IMR-90 (cell line): ENCODE results near the gene GOLGA1. TPM values are rescaled to one million over a fixed set of nuclear protein-coding genes. Genes with fewer than 3 reads are reported as not detected.

Experiments
- ATAC-seq: fragments of 200-7000 bp; cut with Tn5 transposase; 2 replicates; pipeline ENCODE4 v1.9.1; 2020; ENCODE audit warnings: low read depth, mild to moderate bottlenecking, moderate library complexity
- BruUV-seq: library from RNA; stranded (reverse); fragments of 400-500 nt; replicated peaks from 2 replicates; lab custom pipeline; 2021; lab: Mats Ljungman, UMichigan
- CTCF ChIA-PET: fragments of 300-600 bp; formaldehyde crosslinking; extraction: SDS; loops from one replicate; lab custom pipeline; 2021; ENCODE audit warnings: antibody characterized with exemption; lab: Yijun Ruan, JAX
- POLR2A ChIA-PET: fragments of 300-600 bp; sonication (Branson Sonifier 250); formaldehyde crosslinking; loops from one replicate; lab custom pipeline; 2022; ENCODE audit warnings: antibody characterized with exemption; ENCODE audit not compliant: unreplicated experiment; lab: Charles Lee
- DNase-seq: peaks from one replicate; pipeline ENCODE4 v3.0.0; 2013
- H2AFZ ChIP-seq: replicated peaks from 2 replicates; pipeline ENCODE3; 2013; ENCODE audit warnings: low read length, mild to moderate bottlenecking; ENCODE audit not compliant: poor library complexity
- H2AK5ac ChIP-seq: 2 replicates; pipeline ENCODE4 v1.6.1; 2013; ENCODE audit warnings: low read depth, low read length, inconsistent platforms
- H2AK9ac ChIP-seq: replicated peaks from 2 replicates; pipeline ENCODE3; 2013; ENCODE audit warnings: mild to moderate bottlenecking, low read depth, low read length, moderate library complexity; ENCODE audit not compliant: poor library complexity
- H2BK120ac ChIP-seq: 2 replicates; pipeline ENCODE4 v1.6.1; 2013; ENCODE audit warnings: low read depth, low read length, inconsistent platforms
- H2BK15ac ChIP-seq: 3 replicates; pipeline ENCODE4 v1.6.1; 2013; ENCODE audit warnings: low read depth, low read length, inconsistent platforms
- H2BK20ac ChIP-seq: 2 replicates; pipeline ENCODE4 v1.6.1; 2013; ENCODE audit warnings: low read depth, mild to moderate bottlenecking, inconsistent platforms, low read length, moderate library complexity
- H2BK5ac ChIP-seq: 2 replicates; pipeline ENCODE4 v1.6.1; 2013; ENCODE audit warnings: mild to moderate bottlenecking, low read depth, low read length, inconsistent platforms; ENCODE audit not compliant: poor library complexity, severe bottlenecking
- H3K14ac ChIP-seq: replicated peaks from 2 replicates; pipeline ENCODE4 v1.6.1; 2013; ENCODE audit warnings: low read depth, low read length, inconsistent platforms
- H3K18ac ChIP-seq: 2 replicates; pipeline ENCODE4 v1.6.1; 2013; ENCODE audit warnings: low read depth, low read length, control low read depth
- H3K23ac ChIP-seq: 2 replicates; pipeline ENCODE4 v1.6.1; 2013; ENCODE audit warnings: low read depth, low read length, inconsistent platforms
- H3K27ac ChIP-seq: 2 replicates; pipeline ENCODE4 v1.5.1; 2013; ENCODE audit warnings: mild to moderate bottlenecking, control low read depth, low read length; ENCODE audit not compliant: insufficient read depth
- H3K27me3 ChIP-seq: 2 replicates; pipeline ENCODE4 v1.6.1; 2013; ENCODE audit warnings: low read length; ENCODE audit not compliant: control insufficient read depth, insufficient read depth
- H3K36me3 ChIP-seq: 2 replicates; pipeline ENCODE4 v1.6.1; 2013; ENCODE audit warnings: low read length, mixed read lengths; ENCODE audit not compliant: control insufficient read depth, insufficient read depth
- H3K4ac ChIP-seq: 2 replicates; pipeline ENCODE4 v1.6.1; 2013; ENCODE audit warnings: low read depth, low read length, inconsistent platforms
- H3K4me1 ChIP-seq: 2 replicates; pipeline ENCODE4 v1.6.1; 2013; ENCODE audit warnings: low read length, mixed read lengths; ENCODE audit not compliant: control insufficient read depth, insufficient read depth
- H3K4me2 ChIP-seq: 2 replicates; pipeline ENCODE4 v1.6.1; 2013; ENCODE audit warnings: low read depth, mild to moderate bottlenecking, control low read depth, low read length, moderate library complexity
- H3K4me3 ChIP-seq: 2 replicates; pipeline ENCODE4 v1.5.1; 2013; ENCODE audit warnings: low read depth, mild to moderate bottlenecking, control low read depth, low read length, moderate library complexity; ENCODE audit not compliant: insufficient read depth
- H3K56ac ChIP-seq: 2 replicates; pipeline ENCODE4 v1.6.1; 2013; ENCODE audit warnings: low read length, inconsistent platforms; ENCODE audit not compliant: insufficient read depth; ENCODE audit errors: extremely low read depth
- H3K79me1 ChIP-seq, 2 experiments: 2 replicates each; pipeline ENCODE4 v1.6.1; 2013; ENCODE audit warnings: low read length in 2 of 2, inconsistent platforms in 1 of 2, low read depth in 1 of 2
- H3K9ac ChIP-seq: 2 replicates; pipeline ENCODE4 v1.6.1; 2013; ENCODE audit warnings: low read depth, low read length, control low read depth
- H3K9me1 ChIP-seq: 2 replicates; pipeline ENCODE4 v1.6.1; 2013; ENCODE audit warnings: low read length, inconsistent platforms; ENCODE audit not compliant: insufficient read depth
- H3K9me3 ChIP-seq: 2 replicates; pipeline ENCODE4 v1.6.1; 2013; ENCODE audit warnings: low read length; ENCODE audit not compliant: control insufficient read depth, insufficient read depth
- H4K20me1 ChIP-seq: 2 replicates; pipeline ENCODE4 v1.6.1; 2013; ENCODE audit warnings: low read length, inconsistent platforms; ENCODE audit not compliant: insufficient read depth
- H4K5ac ChIP-seq: 2 replicates; pipeline ENCODE4 v1.6.1; 2013; ENCODE audit warnings: mild to moderate bottlenecking, low read depth, low read length, control low read depth
- H4K8ac ChIP-seq, 2 experiments: 2 replicates each; pipeline ENCODE4 v1.6.1; 2013; ENCODE audit warnings: low read depth in 2 of 2, low read length in 2 of 2, control low read depth in 1 of 2, inconsistent platforms in 1 of 2
- H4K91ac ChIP-seq: 2 replicates; pipeline ENCODE4 v1.6.1; 2013; ENCODE audit warnings: low read depth, low read length, inconsistent platforms; ENCODE audit not compliant: insufficient read depth
- BHLHE40 ChIP-seq: fragments of 150-350 bp; IDR thresholded peaks from 2 replicates; pipeline ENCODE4 v1.6.1; 2016; ENCODE audit warnings: mild to moderate bottlenecking, low read depth, low read length
- CHD1 ChIP-seq: IDR thresholded peaks from 2 replicates; pipeline ENCODE4 v1.6.1; 2012; ENCODE audit warnings: low read depth, low read length, improper control_type of control experiment
- CTCF ChIP-seq: conservative IDR thresholded peaks from 2 replicates; pipeline ENCODE4 v1.5.1; 2012; ENCODE audit warnings: mild to moderate bottlenecking, low read depth, low read length, improper control_type of control experiment
- ELK1 ChIP-seq: fragments of 150-350 bp; IDR thresholded peaks from 2 replicates; pipeline ENCODE4 v1.6.1; 2016; ENCODE audit warnings: low read depth, mild to moderate bottlenecking, low read length, moderate library complexity, borderline replicate concordance
- FOS ChIP-seq: fragments of 150-350 bp; IDR thresholded peaks from 2 replicates; pipeline ENCODE4 v1.6.1; 2016; ENCODE audit warnings: low read depth, low read length
- MAFK ChIP-seq: IDR thresholded peaks from 2 replicates; pipeline ENCODE4 v1.6.1; 2012; ENCODE audit warnings: low read depth, low read length, improper control_type of control experiment
- MAZ ChIP-seq: IDR thresholded peaks from 2 replicates; pipeline ENCODE4 v1.6.1; 2012; ENCODE audit warnings: low read depth, mild to moderate bottlenecking, low read length, improper control_type of control experiment, moderate library complexity, borderline replicate concordance
- NFE2L2 ChIP-seq: fragments of 150-350 bp; IDR thresholded peaks from 2 replicates; pipeline ENCODE4 v1.6.1; 2016; ENCODE audit warnings: low read depth, mild to moderate bottlenecking, low read length
- POLR2A ChIP-seq: IDR thresholded peaks from 2 replicates; pipeline ENCODE4 v1.6.1; 2012; ENCODE audit warnings: mild to moderate bottlenecking, low read depth, low read length
- RAD21 ChIP-seq: IDR thresholded peaks from 2 replicates; pipeline ENCODE4 v1.6.1; 2012; ENCODE audit warnings: low read length, improper control_type of control experiment
- RCOR1 ChIP-seq: IDR thresholded peaks from 2 replicates; pipeline ENCODE4 v1.6.1; 2012; ENCODE audit warnings: mild to moderate bottlenecking, low read length, improper control_type of control experiment; ENCODE audit not compliant: insufficient replicate concordance
- WGBS, 2 experiments: methylation state at CpG; one replicate each; pipeline versions ENCODE4 v1.1.5 to v1.1.7; 2013; ENCODE audit warnings: missing lambda C conversion rate in 2 of 2; ENCODE audit not compliant: insufficient read length in 1 of 2; ENCODE audit errors: extremely low coverage in 2 of 2; 5-methylcytosine and 5-hydroxymethylcytosine counted together
- dilution Hi-C: fragments of 300-500 bp; cut with HindIII; formaldehyde crosslinking; loops from one replicate; pipeline ENCODE4 v1.14.3; 2018; ENCODE audit warnings: low sequenced_read_pairs; ENCODE audit not compliant: unreplicated experiment
- in situ Hi-C: fragments of 300-500 bp; cut with MboI; formaldehyde crosslinking; loops from 3 replicates; pipeline ENCODE4 v1.14.3; 2019; ENCODE audit warnings: low sequenced_read_pairs, inconsistent platforms, mixed read lengths
- intact Hi-C: fragments of 100-400 bp; cut with micrococcal nuclease; formaldehyde crosslinking; loops from 2 replicates; pipeline ENCODE4 v1.10.0; 2022
- polyA plus RNA-seq, 3 experiments: library from polyadenylated mRNA; depleted of rRNA; stranded (reverse); fragments of >200 nt; gene quantifications; 2 replicates each; pipeline ENCODE4 v1.2.3, GENCODE V29; 2012; ENCODE audit warnings: low replicate concordance in 1 of 3
- total RNA-seq: library from RNA; depleted of rRNA; stranded (reverse); fragments of >200 nt; gene quantifications from 2 replicates; pipeline ENCODE4 v1.2.3, GENCODE V29; 2012

The GOLGA1 gene
- total and polyA plus RNA-seq, 2 of the 4 experiments (the other 2 are of a cell fraction): 10.6 to 12.7 TPM

- Histone ChIP-seq H4K5ac (no peak overlapping the region), H4K20me1 (peaks cover 50% of the 10 kb centered on the region), H2AK9ac (no peak overlapping the region), H3K18ac (no peak overlapping the region), H3K27me3 (no peaks in the 10 kb centered on the region), H3K4me3 (no peak overlapping the region), H3K27ac (no peak overlapping the region), H2AK5ac (no peak overlapping the region), H3K4me1 (peaks cover 6% of the 10 kb centered on the region), H2BK5ac (no peak overlapping the region), H3K4me2 (no peak overlapping the region), H4K91ac (no peak overlapping the region), H2BK120ac (no peak overlapping the region), H2BK20ac (no peak overlapping the region), H2BK15ac (no peak overlapping the region), H3K9me1 (peaks cover 4% of the 10 kb centered on the region; the same call in 1 of the 2 replicates), H3K4ac (no peak overlapping the region), H3K79me1 (peaks cover 13 to 32% of the 10 kb centered on the region in 2 experiments), H2AFZ (no peak overlapping the region), H3K23ac (no peak overlapping the region), H3K14ac (no peak overlapping the region), H3K9ac (no peak overlapping the region), H3K36me3 (peaks cover 43% of the 10 kb centered on the region), H3K9me3 (no peaks in the 10 kb centered on the region), H4K8ac (no peak overlapping the region), H3K56ac (no peak overlapping the region)
- ChIA-PET POLR2A (no interaction called here), CTCF (interaction anchor here (0.6 to 5.7 kb wide), 4 partner anchors 42 to 89 kb away, joined by 3 to 165 read pairs (median 3); partner anchors contain the start of genes NR6A1 and OLFML2A)
- ATAC-seq: no peak
- 77% methylated on average over 9 of the region's 18 CpGs; no CpG with 5 or more reads in 1 of the 2 experiments for WGBS, 2 experiments
- in situ Hi-C loops: no loop called here
- no peak for DNase-seq
- no TSS peak for BruUV-seq
- intact Hi-C loops: loop anchor here (10.0 kb wide), 1 partner anchor 241 kb away; no protein-coding TSS in a partner anchor
- TF ChIP-seq RAD21: no peak
- TF ChIP-seq NFE2L2: no peak
- no peak for TF ChIP-seq CHD1
- no peak for TF ChIP-seq ELK1
- TF ChIP-seq POLR2A: no peak
- no peak for TF ChIP-seq MAZ
- no peak for TF ChIP-seq CTCF
- TF ChIP-seq MAFK: no peak
- TF ChIP-seq BHLHE40: no peak
- no peak for TF ChIP-seq FOS
- TF ChIP-seq RCOR1: no peak
- dilution Hi-C loops: no loop called here
These were observed 85.3 kb downstream of the GOLGA1 start for GRCh38 chr9:124855566-124855943.
